OCI-LY3 (cell line): ENCODE results near the gene BTBD2.

Experiments used
- CTCF ChIP-seq: fragments of 200-600, 300-600 bp; sonication (generic); IDR thresholded peaks from 2 replicates; pipeline ENCODE4 v1.5.1; 2014; ENCODE audit warnings: antibody characterized with exemption, low read length, low read depth
- EZH2phosphoT487 ChIP-seq: fragments of 200-600 bp; shearing (Covaris generic); IDR thresholded peaks from 2 replicates; pipeline ENCODE4 v1.6.1; 2018; ENCODE audit warnings: antibody characterized with exemption, mixed run types, low read depth

- TF ChIP-seq CTCF (no peak), EZH2phosphoT487 (no peak)
Observed at GRCh38 chr19:2014731-2015607, 545 bp downstream of the BTBD2 start.
